T-helper 17 cell (primary cell): ENCODE measurements around the gene ALDH1L2. TPM values are rescaled to one million over a fixed set of nuclear protein-coding genes. Genes with fewer than 3 reads are reported as not detected.

Source experiments
- ATAC-seq: fragments of 150-1000 bp; cut with Tn5 transposase; 2 replicates; pipeline ENCODE4 v1.10.0; 2021; ENCODE audit warnings: mild to moderate bottlenecking, moderate library complexity
- DNase-seq, 3 donors: peaks; one replicate each; pipeline versions ENCODE4 v3.0.0 to v3.0.0-alpha.2; 2020 to 2021
- H3K9me3 ChIP-seq: one replicate; pipeline ENCODE4 v1.7.0; 2013; ENCODE audit warnings: low read length, mild to moderate bottlenecking; ENCODE audit not compliant: control insufficient read depth, poor library complexity, severe bottlenecking
- H3K27ac Mint-ChIP-seq: one replicate; pipeline ENCODE4 v1.8.0; 2022; ENCODE audit warnings: mild to moderate bottlenecking, moderate library complexity, mixed read lengths
- H3K27me3 Mint-ChIP-seq: one replicate; pipeline ENCODE4 v1.8.0; 2022; ENCODE audit warnings: mixed read lengths
- H3K36me3 Mint-ChIP-seq: one replicate; pipeline ENCODE4 v1.8.0; 2022; ENCODE audit warnings: low read depth, mixed read lengths
- H3K4me1 Mint-ChIP-seq: one replicate; pipeline ENCODE4 v1.8.0; 2022; ENCODE audit warnings: mild to moderate bottlenecking, mixed read lengths
- H3K4me3 Mint-ChIP-seq: one replicate; pipeline ENCODE4 v1.8.0; 2022; ENCODE audit warnings: mild to moderate bottlenecking, moderate library complexity, mixed read lengths
- total RNA-seq, 4 donors: library from RNA in 2 of 4; stranded (reverse) in 2 of 4; gene quantifications; one replicate each; pipeline ENCODE4 v1.2.3 and lab custom pipeline; 2022 to 2026

Gene ALDH1L2
- total RNA-seq, 2 donors from 2014 or later: 0.20 TPM; not detected in 1

GRCh38 chr12:105040476-105040875 is 43.8 kb downstream of the ALDH1L2 start:
- H3K4me3 Mint-ChIP-seq: no peak overlapping the region

GRCh38 chr12:105036937-105037649 is 47.2 kb downstream of the ALDH1L2 start:
- DNase-seq (no peak), ATAC-seq (peak; percentile 62)
- H3K27ac Mint-ChIP-seq: peak overlapping the region; percentile 90
- H3K36me3 Mint-ChIP-seq: no peaks in the 10 kb centered on the region
- H3K27me3 Mint-ChIP-seq: no peaks in the 10 kb centered on the region
- H3K4me1 Mint-ChIP-seq: peaks cover 8% of the 10 kb centered on the region
- H3K4me3 Mint-ChIP-seq: peak overlapping the region; percentile 64
- H3K9me3 ChIP-seq: no peaks in the 10 kb centered on the region

More at GRCh38 chr12:105040476-105040875, 43.8 kb downstream of the ALDH1L2 start:
- Mint-ChIP-seq H3K27ac (no peak overlapping the region), H3K36me3 (peaks cover 2% of the 10 kb centered on the region), H3K4me1 (peaks cover 8% of the 10 kb centered on the region), H3K27me3 (no peaks in the 10 kb centered on the region)
- no peak for DNase-seq
- H3K9me3 ChIP-seq: no peaks in the 10 kb centered on the region
- ATAC-seq: no peak

GRCh38 chr12:105033851-105034250 is 50.4 kb downstream of the ALDH1L2 start:
- H3K27ac Mint-ChIP-seq: no peak overlapping the region
- ATAC-seq: no peak

GRCh38 chr12:105032703-105033357 is 51.4 kb downstream of the ALDH1L2 start:
- no peak for ATAC-seq

More at GRCh38 chr12:105033851-105034250, 50.4 kb downstream of the ALDH1L2 start:
- DNase-seq: no peak
- Mint-ChIP-seq H3K27me3 (no peaks in the 10 kb centered on the region), H3K36me3 (no peaks in the 10 kb centered on the region), H3K4me1 (peaks cover 11% of the 10 kb centered on the region), H3K4me3 (no peak overlapping the region)
- no peaks in the 10 kb centered on the region for H3K9me3 ChIP-seq

GRCh38 chr12:105030820-105031807 is 53.1 kb downstream of the ALDH1L2 start:
- DNase-seq: no peak
- Mint-ChIP-seq H3K4me3 (no peak overlapping the region), H3K36me3 (no peaks in the 10 kb centered on the region), H3K4me1 (peaks cover 6% of the 10 kb centered on the region), H3K27ac (peak overlapping the region; percentile 37), H3K27me3 (no peaks in the 10 kb centered on the region)
- no peak for ATAC-seq
- no peaks in the 10 kb centered on the region for H3K9me3 ChIP-seq

More at GRCh38 chr12:105032703-105033357, 51.4 kb downstream of the ALDH1L2 start:
- Mint-ChIP-seq H3K4me3 (no peak overlapping the region), H3K36me3 (no peaks in the 10 kb centered on the region), H3K27ac (no peak overlapping the region), H3K4me1 (peaks cover 11% of the 10 kb centered on the region), H3K27me3 (no peaks in the 10 kb centered on the region)
- no peak for DNase-seq
- no peaks in the 10 kb centered on the region for H3K9me3 ChIP-seq

GRCh38 chr12:105026411-105026810 is 57.8 kb downstream of the ALDH1L2 start:
- DNase-seq: no peak
- Mint-ChIP-seq H3K36me3 (no peaks in the 10 kb centered on the region), H3K4me1 (peaks cover 6% of the 10 kb centered on the region), H3K27me3 (no peaks in the 10 kb centered on the region), H3K27ac (no peak overlapping the region), H3K4me3 (no peak overlapping the region)
- no peaks in the 10 kb centered on the region for H3K9me3 ChIP-seq
- no peak for ATAC-seq

- Mint-ChIP-seq H3K4me3 (no peak overlapping the region), H3K36me3 (no peaks in the 10 kb centered on the region), H3K27me3 (no peaks in the 10 kb centered on the region), H3K27ac (no peak overlapping the region), H3K4me1 (peaks cover 1% of the 10 kb centered on the region)
- no peaks in the 10 kb centered on the region for H3K9me3 ChIP-seq
- ATAC-seq (no peak), DNase-seq (no peak)
Measured at GRCh38 chr12:105025890-105026289, 58.4 kb downstream of the ALDH1L2 start.

GRCh38 chr12:105024928-105025327 is 59.3 kb downstream of the ALDH1L2 start:
- DNase-seq (no peak), ATAC-seq (no peak)
- H3K4me1 Mint-ChIP-seq: no peaks in the 10 kb centered on the region
- no peaks in the 10 kb centered on the region for H3K36me3 Mint-ChIP-seq
- no peaks in the 10 kb centered on the region for H3K27me3 Mint-ChIP-seq
- H3K9me3 ChIP-seq: no peaks in the 10 kb centered on the region
- H3K4me3 Mint-ChIP-seq: no peak overlapping the region
- no peak overlapping the region for H3K27ac Mint-ChIP-seq

- H3K4me1 Mint-ChIP-seq: no peaks in the 10 kb centered on the region
- no peaks in the 10 kb centered on the region for H3K9me3 ChIP-seq
- H3K4me3 Mint-ChIP-seq: no peak overlapping the region
- H3K36me3 Mint-ChIP-seq: no peaks in the 10 kb centered on the region
- no peaks in the 10 kb centered on the region for H3K27me3 Mint-ChIP-seq
- ATAC-seq (no peak), DNase-seq (no peak)
- no peak overlapping the region for H3K27ac Mint-ChIP-seq
Measured at GRCh38 chr12:105020241-105020962, 63.9 kb downstream of the ALDH1L2 start.

- H3K9me3 ChIP-seq: no peaks in the 10 kb centered on the region
- Mint-ChIP-seq H3K27ac (no peak overlapping the region), H3K4me1 (no peaks in the 10 kb centered on the region), H3K4me3 (no peak overlapping the region), H3K36me3 (peaks cover 5% of the 10 kb centered on the region), H3K27me3 (no peaks in the 10 kb centered on the region)
- ATAC-seq (no peak), DNase-seq (no peak)
Measured at GRCh38 chr12:105018776-105019175, 65.5 kb downstream of the ALDH1L2 start.

- Mint-ChIP-seq H3K4me1 (no peaks in the 10 kb centered on the region), H3K27ac (no peak overlapping the region), H3K4me3 (no peak overlapping the region), H3K27me3 (no peaks in the 10 kb centered on the region), H3K36me3 (peaks cover 5% of the 10 kb centered on the region)
- ATAC-seq (no peak), DNase-seq (no peak)
- H3K9me3 ChIP-seq: no peaks in the 10 kb centered on the region
Measured at GRCh38 chr12:105018012-105018411, 66.2 kb downstream of the ALDH1L2 start.

GRCh38 chr12:105015543-105015942 is 68.7 kb downstream of the ALDH1L2 start:
- Mint-ChIP-seq H3K27me3 (no peaks in the 10 kb centered on the region), H3K4me1 (no peaks in the 10 kb centered on the region)

More at GRCh38 chr12:105015543-105015942, 68.7 kb downstream of the ALDH1L2 start:
- Mint-ChIP-seq H3K4me3 (no peak overlapping the region), H3K27ac (no peak overlapping the region), H3K36me3 (peaks cover 15% of the 10 kb centered on the region)
- H3K9me3 ChIP-seq: no peaks in the 10 kb centered on the region
- ATAC-seq (no peak), DNase-seq (no peak)
